Glomerular endothelial cell (primary cell): ENCODE data around the gene ROM1. TPM values are rescaled to one million over a fixed set of nuclear protein-coding genes. Genes with fewer than 3 reads are reported as not detected.
"Not testable (repeated sequence)": the region's sequence is repeated elsewhere in the genome, so short reads cannot be mapped to it uniquely, and the experiment has no call there.

Source experiments
- DNase-seq: peaks from one replicate; pipeline ENCODE4 v3.0.0-alpha.2; 2011; ENCODE audit warnings: low read depth, low spot score; ENCODE audit errors: extremely low read depth
- total RNA-seq: library from RNA; depleted of rRNA; stranded (reverse); fragments of >200 nt; gene quantifications from 2 replicates; pipeline ENCODE4 v1.2.3, GENCODE V29; 2015

The ROM1 gene
- total RNA-seq, 1 donor from 2014 or later = 2.3 TPM

DNA sequence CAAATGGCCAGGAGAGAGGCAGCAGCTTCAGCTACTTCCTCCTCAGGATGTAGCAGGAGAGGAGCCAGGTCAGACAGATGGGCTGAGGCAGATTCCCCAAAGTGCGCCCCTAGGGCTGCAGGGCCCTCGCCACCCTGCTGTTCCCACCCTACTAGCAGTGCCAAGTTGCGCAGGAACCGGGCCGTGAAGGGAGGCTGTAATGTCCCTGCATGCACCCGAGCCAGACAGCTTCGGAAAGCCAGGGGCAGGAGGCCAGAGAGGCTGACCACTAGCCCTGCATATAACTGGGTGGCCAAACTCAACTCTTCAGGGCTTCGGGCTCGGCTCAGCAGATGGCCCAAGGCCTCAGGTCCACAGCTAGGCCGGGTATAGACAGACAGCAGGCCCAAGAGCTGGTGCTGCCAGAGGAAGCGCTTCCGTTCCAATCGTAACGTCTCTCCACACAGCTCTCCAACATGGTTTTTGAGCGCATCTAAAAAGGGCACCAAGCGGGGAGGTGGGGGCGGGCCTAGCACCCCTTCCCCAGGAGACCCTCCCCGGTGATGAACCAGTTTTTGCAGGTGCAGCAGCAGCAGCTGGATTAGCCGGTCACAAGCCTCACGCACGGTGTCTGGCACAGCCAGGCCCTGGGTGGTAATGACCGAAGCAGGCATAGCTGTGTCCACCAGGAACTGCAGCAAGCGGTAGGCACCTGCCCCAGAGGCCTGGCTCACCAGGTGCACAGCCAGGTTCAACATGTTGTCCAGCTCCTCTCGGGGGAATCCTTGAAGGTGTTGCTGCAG lies 35.3 kb downstream of the ROM1 start:
- no peak for DNase-seq

DNA sequence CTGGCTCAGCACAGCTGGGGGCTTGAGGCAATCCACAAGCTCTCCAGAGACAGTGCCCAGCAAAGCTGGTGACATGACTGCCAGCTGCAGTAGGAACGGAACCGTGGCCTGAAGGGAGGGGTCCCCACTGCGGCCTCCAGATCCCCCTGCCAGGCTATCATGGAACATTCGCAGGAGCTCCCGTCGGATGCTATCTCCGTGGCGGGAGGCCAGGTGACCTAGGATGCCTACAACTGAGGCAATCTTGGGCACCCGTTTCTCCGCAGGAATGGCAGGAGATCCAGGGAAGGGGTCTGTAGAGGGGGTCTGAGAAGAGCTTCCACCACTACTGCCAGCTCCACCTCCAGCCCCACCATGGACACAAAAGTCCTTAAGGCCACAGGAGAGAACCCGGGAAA lies 35.9 kb downstream of the ROM1 start:
- DNase-seq = no peak

DNA sequence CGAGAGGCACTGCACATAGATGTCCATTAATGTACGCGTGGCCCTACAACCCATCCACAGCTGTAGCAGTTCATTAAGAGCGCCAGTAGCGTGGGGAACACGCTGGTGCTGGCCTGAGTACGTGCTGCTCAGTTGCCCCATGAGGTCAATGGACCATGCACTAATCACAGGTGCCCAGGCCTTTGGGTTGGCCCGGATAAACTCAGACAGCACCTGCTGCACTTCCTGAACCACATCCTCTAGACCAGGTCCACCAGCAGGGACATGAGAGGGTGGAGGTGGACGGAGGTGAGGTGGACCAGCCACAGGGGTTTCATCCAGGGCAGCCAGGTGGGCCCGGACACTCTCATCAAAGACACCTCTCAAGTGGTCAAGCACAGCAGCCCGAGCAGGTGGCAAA lies 36.4 kb downstream of the ROM1 start:
- DNase-seq = no peak

DNA sequence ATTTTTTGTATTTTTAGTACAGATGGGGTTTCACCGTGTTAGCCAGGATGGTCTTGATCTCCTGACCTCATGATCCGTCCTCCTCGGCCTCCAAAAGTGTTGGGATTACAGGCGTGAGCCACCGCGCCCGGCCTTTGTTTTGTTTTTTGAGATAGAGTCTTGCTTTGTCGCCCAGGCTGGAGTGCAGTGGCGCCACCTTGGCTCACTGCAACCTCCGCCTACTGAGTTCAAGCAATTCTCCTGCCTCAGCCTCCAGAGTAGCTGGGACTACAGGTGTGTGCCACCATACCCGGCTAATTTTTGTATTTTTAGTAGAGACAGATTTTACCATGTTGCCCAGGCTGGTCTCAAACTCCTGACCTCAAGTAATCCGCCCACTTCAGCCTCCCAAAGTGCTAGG lies 37.2 kb downstream of the ROM1 start:
- not testable (repeated sequence) for DNase-seq

DNA sequence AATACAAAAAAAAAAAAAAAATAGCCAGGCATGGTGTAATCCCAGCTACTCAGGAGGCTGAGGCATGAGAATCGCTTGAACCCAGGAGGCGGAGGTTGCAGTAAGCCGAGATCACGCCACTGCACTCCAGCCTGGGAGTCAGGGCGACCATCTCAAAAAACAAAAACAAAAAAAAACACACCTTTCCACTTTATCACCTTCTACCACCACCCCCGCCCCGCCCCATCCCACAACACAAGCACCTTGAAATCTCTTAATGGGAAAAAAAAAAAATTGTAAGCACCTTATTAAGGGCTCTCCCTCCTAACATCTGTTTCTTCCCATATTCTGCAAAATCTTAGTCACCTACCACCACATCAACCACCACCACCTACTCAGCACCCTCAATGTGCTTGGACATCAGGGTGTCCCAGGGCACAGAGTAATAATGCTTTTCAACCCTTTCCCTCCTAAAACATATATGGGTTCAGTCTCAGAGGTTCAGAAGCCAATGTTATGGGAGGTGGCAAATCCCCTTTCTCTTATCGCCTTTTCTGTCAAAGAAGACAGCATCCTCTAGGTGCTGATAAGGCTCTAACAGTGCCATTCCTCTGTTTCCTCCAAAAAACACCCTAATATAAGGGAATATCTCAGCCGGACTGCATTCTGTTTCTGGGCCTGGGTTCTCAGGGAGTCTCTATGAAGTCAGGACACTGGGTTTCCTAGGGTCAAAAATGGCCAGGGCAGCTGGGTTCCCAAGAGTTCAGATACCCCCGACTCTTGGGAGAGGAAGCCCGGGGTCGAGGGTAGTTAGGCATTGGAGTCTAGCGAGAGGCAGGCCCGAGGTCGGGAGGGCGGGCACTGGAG lies 39.3 kb downstream of the ROM1 start:
- no peak for DNase-seq

DNA sequence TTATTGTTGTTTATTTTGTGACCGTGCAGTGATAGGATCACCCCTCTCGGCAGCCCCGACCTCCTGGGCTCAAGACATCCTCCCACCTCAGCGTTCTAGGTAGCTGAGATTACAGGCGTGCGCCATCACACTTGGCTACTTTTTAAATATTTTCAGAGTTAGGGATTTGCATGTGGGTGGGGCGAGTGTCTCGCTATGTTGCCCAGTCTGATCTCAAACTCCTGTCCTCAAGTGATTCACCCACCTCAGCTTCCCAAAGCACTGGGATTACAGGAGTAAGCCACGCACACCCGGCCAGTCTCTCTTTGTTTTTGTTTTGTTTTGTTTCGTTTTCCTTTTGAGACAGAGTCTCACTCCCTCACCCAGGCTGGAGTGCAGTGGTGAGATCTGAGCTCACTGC lies 41.2 kb downstream of the ROM1 start:
- DNase-seq = no peak

DNA sequence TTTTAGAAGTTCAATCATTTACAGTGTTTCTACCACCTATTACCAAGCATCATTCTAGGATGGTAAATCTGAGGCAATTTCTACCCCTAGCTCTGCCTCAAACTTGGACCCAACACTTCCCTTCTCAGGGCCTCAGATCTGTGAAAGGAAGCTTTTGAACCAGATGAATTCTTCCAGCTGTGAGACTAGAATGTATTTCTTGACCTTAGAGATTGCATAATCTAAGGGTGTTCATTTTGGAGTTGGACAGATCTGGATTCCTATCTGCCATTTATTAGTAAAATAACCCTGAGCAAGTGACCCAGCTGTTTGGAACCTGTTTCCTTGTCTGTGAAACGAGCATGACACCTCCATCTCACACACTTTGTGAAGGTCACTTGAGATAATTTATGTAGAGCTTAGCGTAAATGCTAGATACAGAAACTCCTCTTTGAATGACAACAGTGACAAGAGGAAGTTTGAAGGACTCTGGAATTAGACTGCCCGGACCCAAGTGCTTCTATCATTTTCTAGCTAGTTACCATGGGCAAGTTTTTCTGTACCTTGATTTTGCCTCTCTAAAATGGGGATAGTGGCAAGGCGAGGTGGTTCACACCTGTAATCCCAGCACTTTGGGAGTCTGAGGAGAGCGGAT lies 43.9 kb downstream of the ROM1 start:
- no peak for DNase-seq

DNA sequence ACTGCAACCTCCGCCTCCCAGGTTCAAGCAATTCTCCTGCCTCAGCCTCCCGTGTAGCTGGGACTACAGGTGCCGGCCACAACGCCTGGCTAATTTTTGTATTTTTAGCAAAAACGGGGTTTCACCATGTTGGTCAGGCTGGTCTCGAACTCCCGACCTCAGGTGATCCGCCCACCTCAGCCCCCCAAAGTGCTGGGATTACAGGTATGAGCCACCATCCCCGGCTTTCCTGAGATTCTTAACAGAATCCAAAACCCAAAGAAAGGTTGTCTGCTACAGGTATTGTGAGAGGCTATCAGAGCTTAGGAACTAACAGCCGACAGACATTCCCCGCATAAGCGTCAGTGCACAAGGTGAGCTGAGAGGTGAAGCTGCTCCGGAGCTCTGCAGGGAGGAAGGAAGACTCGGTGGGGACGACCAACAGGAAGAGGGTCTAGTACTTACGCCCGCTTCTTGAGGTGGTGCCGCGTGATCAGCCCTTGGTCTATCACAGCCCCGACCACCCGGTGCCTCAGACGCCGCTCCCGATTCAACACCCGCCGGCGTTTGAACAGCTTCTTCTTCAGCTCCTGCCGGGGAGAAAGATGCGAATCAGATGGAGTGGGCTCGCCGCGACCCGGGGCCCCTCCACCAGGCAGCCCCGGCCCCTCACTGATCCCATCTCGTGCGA lies 51.5 kb downstream of the ROM1 start:
- no peak for DNase-seq

Other genes with a start within 250 kb of the ROM1 start
- not detected in 2 replicates for gene SCGB1A1, start 194.2 kb upstream of the ROM1 start, total RNA-seq
- gene AHNAK, start 66.5 kb upstream of the ROM1 start, total RNA-seq = 562 and 666 TPM in 2 replicates
- gene EEF1G, start 39.4 kb upstream of the ROM1 start, total RNA-seq = 1,186 and 1,947 TPM in 2 replicates
- 12.8 and 16.8 TPM in 2 replicates for gene TUT1, start 21.7 kb upstream of the ROM1 start, total RNA-seq
- gene MTA2, start 11.4 kb upstream of the ROM1 start, total RNA-seq = 143 and 154 TPM in 2 replicates
- gene EML3, start 482 bp upstream of the ROM1 start, total RNA-seq = 33.2 and 83.2 TPM in 2 replicates
- 38.3 and 42.5 TPM in 2 replicates for gene B3GAT3, start 8.7 kb downstream of the ROM1 start, total RNA-seq
- gene GANAB, start 33.4 kb downstream of the ROM1 start, total RNA-seq = 295 and 372 TPM in 2 replicates
- 29.0 and 29.5 TPM in 2 replicates for gene INTS5, start 40.0 kb downstream of the ROM1 start, total RNA-seq
- 49.7 and 56.8 TPM in 2 replicates for gene C11orf98, start 52.0 kb downstream of the ROM1 start, total RNA-seq
- gene CSKMT, start 52.1 kb downstream of the ROM1 start, total RNA-seq = 2.4 and 2.5 TPM in 2 replicates
- 7.8 and 9.9 TPM in 2 replicates for gene UQCC3, start 58.4 kb downstream of the ROM1 start, total RNA-seq
- 2.1 and 7.1 TPM in 2 replicates for gene LBHD1, start 59.0 kb downstream of the ROM1 start, total RNA-seq
- gene UBXN1, start 65.8 kb downstream of the ROM1 start, total RNA-seq = 134 and 162 TPM in 2 replicates
- gene LRRN4CL, start 76.3 kb downstream of the ROM1 start, total RNA-seq = not detected in 2 replicates
- 34.8 and 36.4 TPM in 2 replicates for gene BSCL2, start 94.2 kb downstream of the ROM1 start, total RNA-seq
- gene GNG3, start 94.4 kb downstream of the ROM1 start, total RNA-seq = not detected in 2 replicates
- 13.2 and 23.6 TPM in 2 replicates for gene HNRNPUL2, start 114.2 kb downstream of the ROM1 start, total RNA-seq
- gene TTC9C, start 115.2 kb downstream of the ROM1 start, total RNA-seq = 34.9 and 35.2 TPM in 2 replicates
- gene ZBTB3, start 140.9 kb downstream of the ROM1 start, total RNA-seq = 7.2 and 12.6 TPM in 2 replicates
- 75.5 and 88.6 TPM in 2 replicates for gene POLR2G, start 148.3 kb downstream of the ROM1 start, total RNA-seq
- 20.6 and 21.8 TPM in 2 replicates for gene TAF6L, start 158.1 kb downstream of the ROM1 start, total RNA-seq
- 63.9 and 65.4 TPM in 2 replicates for gene TMEM179B, start 174.1 kb downstream of the ROM1 start, total RNA-seq
- 16.8 and 23.2 TPM in 2 replicates for gene TMEM223, start 178.7 kb downstream of the ROM1 start, total RNA-seq
- 38.1 and 63.2 TPM in 2 replicates for gene NXF1, start 192.2 kb downstream of the ROM1 start, total RNA-seq
- gene STX5, start 218.8 kb downstream of the ROM1 start, total RNA-seq = 36.7 and 37.1 TPM in 2 replicates
- gene TEX54, start 219.6 kb downstream of the ROM1 start, total RNA-seq = not detected in 2 replicates
- 32.3 and 37.5 TPM in 2 replicates for gene WDR74, start 226.3 kb downstream of the ROM1 start, total RNA-seq